AG09319 (cell line): ENCODE results near the gene SCLT1.
"Not testable (repeated sequence)": the region's sequence is repeated elsewhere in the genome, so short reads cannot be mapped to it uniquely, and the experiment has no call there.

Experiments used
- DNase-seq: peaks from one replicate; pipeline ENCODE4 v3.0.0-alpha.2; 2010; ENCODE audit warnings: low read depth; ENCODE audit errors: extremely low read depth
- TF ChIP-seq, protein P1 (sequence below): IDR thresholded peaks from 2 replicates; pipeline ENCODE4 v1.5.1; 2011; ENCODE audit warnings: low read depth, mild to moderate bottlenecking, inconsistent platforms, low read length, moderate library complexity

The SCLT1 gene

DNA sequence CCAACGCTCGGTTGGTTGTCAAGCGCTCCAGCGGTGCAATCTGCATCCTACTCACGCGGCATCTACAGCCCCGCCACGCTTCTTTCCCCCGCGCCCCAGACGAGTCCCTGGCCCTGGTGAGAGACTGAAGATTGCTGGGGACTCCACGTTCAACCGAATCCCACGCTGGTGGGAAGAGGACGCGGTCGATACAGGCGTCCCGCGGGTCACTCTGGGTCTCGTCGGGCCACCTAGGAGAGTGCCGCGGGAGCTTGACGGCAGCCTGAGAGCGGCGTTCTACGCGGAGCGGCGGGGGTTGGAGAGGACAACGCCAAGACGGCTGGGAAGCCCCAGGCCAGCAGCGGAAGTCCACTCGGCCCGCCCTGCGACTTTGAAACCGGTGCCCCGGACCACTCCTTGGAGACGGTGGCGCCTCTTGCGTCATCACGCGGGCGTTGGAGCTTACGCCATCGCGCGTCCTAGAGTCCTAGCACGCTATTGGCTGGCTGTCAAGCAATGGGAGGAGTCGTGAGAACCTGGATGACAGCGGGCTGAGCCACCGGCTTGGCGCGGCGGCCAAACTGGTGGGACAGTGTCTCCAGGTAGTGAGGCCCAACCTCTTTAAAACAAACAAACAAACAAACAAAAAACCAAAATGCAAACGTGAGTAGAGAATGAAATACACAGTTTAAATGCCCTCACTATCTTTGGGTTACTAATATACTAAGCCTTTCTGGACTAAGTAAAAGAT lies at the start of gene SCLT1:
Gene SCLT1 (minus strand): TSS at position 349 of the 730 bp plus-strand sequence. CDS start 436 bp downstream, outside the sequence.
- peak; percentile 95 for DNase-seq
- TF ChIP-seq, protein P1, sequence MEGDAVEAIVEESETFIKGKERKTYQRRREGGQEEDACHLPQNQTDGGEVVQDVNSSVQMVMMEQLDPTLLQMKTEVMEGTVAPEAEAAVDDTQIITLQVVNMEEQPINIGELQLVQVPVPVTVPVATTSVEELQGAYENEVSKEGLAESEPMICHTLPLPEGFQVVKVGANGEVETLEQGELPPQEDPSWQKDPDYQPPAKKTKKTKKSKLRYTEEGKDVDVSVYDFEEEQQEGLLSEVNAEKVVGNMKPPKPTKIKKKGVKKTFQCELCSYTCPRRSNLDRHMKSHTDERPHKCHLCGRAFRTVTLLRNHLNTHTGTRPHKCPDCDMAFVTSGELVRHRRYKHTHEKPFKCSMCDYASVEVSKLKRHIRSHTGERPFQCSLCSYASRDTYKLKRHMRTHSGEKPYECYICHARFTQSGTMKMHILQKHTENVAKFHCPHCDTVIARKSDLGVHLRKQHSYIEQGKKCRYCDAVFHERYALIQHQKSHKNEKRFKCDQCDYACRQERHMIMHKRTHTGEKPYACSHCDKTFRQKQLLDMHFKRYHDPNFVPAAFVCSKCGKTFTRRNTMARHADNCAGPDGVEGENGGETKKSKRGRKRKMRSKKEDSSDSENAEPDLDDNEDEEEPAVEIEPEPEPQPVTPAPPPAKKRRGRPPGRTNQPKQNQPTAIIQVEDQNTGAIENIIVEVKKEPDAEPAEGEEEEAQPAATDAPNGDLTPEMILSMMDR = no peak

DNA sequence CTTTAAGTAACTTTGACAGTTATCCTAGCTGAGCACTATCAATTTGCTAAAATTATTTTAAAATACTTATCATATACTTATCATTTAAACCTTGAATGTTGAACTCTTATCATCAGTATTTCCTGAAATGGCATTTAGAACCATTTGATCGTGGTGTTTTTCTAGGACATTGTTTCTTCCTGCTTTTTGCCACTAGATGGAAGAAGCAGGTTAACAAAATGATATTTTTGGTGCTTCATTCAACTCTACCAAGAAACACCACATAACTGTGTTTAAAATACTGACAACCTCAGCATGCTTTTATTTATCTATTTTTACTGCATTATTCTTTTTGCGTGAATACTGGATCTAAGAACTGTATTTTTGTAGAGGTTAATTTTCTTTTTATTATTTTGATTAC lies 47.2 kb upstream of the SCLT1 start:
- TF ChIP-seq, protein P1 = no peak; the same call in 1 of the 2 replicates

DNA sequence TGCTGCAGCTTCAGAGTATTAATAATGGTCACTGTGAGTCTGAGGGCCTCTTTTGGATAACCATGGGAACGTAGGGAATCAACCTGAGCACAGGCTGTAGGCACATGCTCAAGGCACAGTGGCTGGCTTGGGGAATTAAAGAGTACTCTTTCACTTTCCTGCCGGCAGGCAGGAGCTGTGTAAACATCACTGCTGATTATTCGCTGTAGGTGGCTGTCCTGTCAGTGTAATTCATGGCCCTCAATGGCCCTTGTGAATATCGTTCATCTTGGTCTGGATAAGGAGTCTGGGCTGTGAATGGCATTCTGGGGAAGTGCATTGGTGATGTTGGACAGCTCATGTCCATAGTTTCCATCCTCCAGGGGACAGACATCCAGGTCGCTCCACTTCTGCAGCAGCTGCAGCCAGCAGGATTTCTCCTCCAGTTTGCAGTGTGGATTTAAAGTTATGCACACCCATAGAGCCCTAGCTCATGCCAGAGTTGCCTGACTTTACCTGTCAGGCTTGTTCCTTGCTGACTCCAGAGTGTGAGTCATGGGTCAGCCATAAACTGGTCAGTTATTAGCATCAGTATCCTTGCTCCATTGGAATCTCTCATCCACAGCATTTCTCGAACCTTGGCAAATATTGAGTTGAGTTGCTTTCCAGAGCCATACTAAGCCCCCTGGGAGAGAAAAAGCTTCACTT lies 45.6 kb upstream of the SCLT1 start:
- no peak for DNase-seq
- TF ChIP-seq, protein P1 = no peak

More for the DNA sequence above, 47.2 kb upstream of the SCLT1 start:
- DNase-seq = no peak

DNA sequence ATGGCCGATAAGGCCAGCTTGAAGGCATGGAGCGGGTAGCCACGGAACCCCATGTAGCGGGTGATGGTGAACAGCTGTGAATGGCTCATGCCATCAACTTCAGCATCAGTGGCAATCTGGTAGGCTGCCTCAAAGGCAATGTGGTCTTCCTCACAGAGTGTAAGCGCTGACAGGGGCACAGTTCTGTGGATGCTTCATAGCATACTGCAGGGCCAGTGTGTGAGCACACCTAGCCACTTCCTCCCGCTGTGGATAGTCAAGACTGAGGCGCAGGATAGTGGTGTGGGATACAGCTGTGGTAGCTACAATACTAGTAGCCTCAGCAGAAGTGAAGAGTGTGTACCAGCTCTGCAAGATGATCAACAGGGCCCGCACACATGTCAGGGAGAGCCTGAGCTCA lies 43.1 kb upstream of the SCLT1 start:
- no peak for DNase-seq
- TF ChIP-seq, protein P1 = no peak

DNA sequence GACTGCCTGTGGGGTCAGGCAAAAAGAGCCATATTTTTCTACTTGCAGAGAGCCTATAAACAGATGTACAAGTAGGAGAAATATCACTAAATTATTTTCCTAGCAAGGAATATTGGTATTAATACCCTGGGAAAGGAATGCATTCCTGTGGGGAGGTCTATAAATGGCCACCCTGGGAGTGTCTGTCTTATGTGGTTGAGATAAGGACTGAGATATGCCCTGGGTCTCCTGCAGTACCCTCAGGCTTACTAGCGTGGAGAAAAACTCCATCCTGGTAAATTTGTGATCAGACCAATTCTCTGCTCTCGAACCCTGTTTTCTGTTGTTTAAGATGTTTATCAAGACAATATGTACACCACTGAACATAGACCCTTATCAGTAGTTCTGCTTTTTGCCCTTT lies 38.0 kb upstream of the SCLT1 start:
- TF ChIP-seq, protein P1 = no peak

DNA sequence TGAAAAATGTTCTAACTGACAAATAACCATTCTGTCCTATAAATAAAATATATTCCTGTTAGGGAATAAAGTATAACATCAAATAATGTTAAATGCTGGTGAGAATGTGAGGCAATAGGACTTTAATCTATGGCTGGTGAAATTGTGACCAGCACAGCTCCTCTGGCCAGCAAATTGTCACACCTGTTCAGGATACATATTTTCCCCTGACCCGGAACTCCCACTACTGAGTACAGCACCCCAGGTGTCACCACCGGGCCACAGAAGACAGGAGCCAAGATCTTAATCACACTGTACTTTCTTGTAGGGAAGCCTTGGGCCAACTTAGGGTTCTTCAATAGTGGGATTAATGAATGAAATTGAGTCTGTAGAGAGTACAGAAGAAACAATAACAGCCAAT lies 35.8 kb upstream of the SCLT1 start:
- no peak for DNase-seq
- TF ChIP-seq, protein P1 = no peak

More for the DNA sequence above, 38.0 kb upstream of the SCLT1 start:
- DNase-seq = no peak

DNA sequence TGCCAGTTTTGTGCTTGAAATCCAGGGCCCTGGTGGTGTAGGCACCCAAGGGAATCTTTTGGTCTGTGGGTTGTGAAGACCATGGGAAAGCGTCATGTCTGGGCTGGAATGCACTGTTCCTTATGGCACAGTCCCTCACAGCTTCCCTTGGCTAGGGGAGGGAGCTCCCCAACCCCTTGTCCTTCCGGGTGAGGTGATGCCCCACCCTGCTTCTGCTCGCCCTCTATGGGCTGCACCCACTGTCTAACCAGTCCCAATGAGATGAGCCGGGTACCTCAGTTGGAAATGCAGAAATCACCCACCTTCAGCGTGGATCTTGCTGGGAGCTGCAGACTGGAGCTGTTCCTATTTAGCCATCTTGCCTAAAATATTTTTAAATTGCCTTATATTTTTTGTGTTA lies 33.3 kb upstream of the SCLT1 start:
- DNase-seq = not testable (repeated sequence)
